ENCODE results near the gene PDCL2. TPM values are rescaled to one million over a fixed set of nuclear protein-coding genes. Genes with fewer than 3 reads are reported as not detected.

Gene PDCL2
- polyA plus RNA-seq, 3 donors: not detected

DNA sequence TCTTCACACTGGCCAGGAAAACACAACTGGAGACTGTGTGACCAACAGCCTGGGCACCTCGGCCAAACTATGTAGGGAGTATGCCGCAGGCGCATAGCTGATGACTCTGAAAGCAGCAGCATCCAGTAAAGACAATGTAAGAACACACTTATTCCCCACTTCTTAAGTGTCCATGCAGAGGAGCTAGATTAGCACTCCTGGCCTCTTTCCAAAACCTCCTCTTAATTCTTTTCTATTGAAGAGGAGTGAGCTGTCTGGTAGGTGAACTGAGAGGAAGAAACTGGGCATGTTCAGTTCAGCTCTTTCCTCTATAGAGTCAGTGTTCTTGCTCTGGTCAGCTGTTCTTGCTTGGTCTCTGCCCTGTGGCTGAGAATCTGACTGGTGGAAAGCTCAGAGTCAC lies 23.0 kb upstream of the PDCL2 start:
- H3K27me3 ChIP-seq (ENCODE audit: control insufficient read depth in 2 of 2, insufficient read depth in 2 of 2, low read length in 2 of 2): no peaks in the 10 kb centered on the region
- no peak for TF ChIP-seq CTCF (IDR thresholded peaks at IDR 0.05)
- H3K4me3 ChIP-seq (replicated peaks in 1 of 3; ENCODE audit: low read depth in 2 of 3, low read length in 3 of 3): no peak overlapping the region
- WGBS (ENCODE audit: insufficient coverage): 90% methylated on average over 2 of the region's 3 CpGs
- no peak overlapping the region for H2AFZ ChIP-seq (ENCODE audit: insufficient read depth, low read depth, low read length, poor library complexity, severe bottlenecking)
- no peaks in the 10 kb centered on the region for H3K4me1 ChIP-seq (ENCODE audit: control insufficient read depth in 1 of 2, insufficient read depth in 2 of 2, low read length in 2 of 2)
- Mint-ChIP-seq H3K4me1 (no peaks in the 10 kb centered on the region), H3K27ac (no peak overlapping the region), H3K36me3 (no peaks in the 10 kb centered on the region), H3K9me3 (peaks cover 0 to 9% (median 4%) of the 10 kb centered on the region in 7 donors), H3K27me3 (ENCODE audit: low read depth in 3 of 3) (peaks cover 3 to 7% (median 5%) of the 10 kb centered on the region in 3 donors), H3K4me3 (no peak overlapping the region)
- H3K36me3 ChIP-seq (replicated peaks in 1 of 2; ENCODE audit: control insufficient read depth in 1 of 2, insufficient read depth in 2 of 2, low read length in 2 of 2): no peaks in the 10 kb centered on the region
- H3K4me2 ChIP-seq (replicated peaks; ENCODE audit: extremely low read depth, low read length, poor library complexity, severe bottlenecking): no peak overlapping the region
- no peaks in the 10 kb centered on the region for H3K9me3 ChIP-seq (replicated peaks in 1 of 2; ENCODE audit: control insufficient read depth in 1 of 2, insufficient read depth in 1 of 2, low read length in 2 of 2)
- H3K9ac ChIP-seq (ENCODE audit: insufficient read depth, low read length, poor library complexity, severe bottlenecking): no peak overlapping the region
- intact Hi-C loops (cut with micrococcal nuclease): no loop called here
- H3K27ac ChIP-seq (ENCODE audit: low read depth in 1 of 2, low read length in 2 of 2): no peak overlapping the region
- no peaks in the 10 kb centered on the region for H3K79me2 ChIP-seq (ENCODE audit: insufficient read depth, low read length)
- no peak for DNase-seq
- H4K20me1 ChIP-seq (ENCODE audit: insufficient read depth, low read length): no peaks in the 10 kb centered on the region

GRCh38 chr4:55613621-55614020 lies 21.6 kb upstream of the PDCL2 start:
- no peak overlapping the region for H3K4me3 Mint-ChIP-seq
- H3K9me3 Mint-ChIP-seq: peaks cover 0 to 5% (median 0%) of the 10 kb centered on the region in 7 donors
- no peaks in the 10 kb centered on the region for H3K36me3 Mint-ChIP-seq
- no peaks in the 10 kb centered on the region for H3K4me1 Mint-ChIP-seq
- H3K27me3 Mint-ChIP-seq (ENCODE audit: low read depth in 3 of 3): peaks cover 3 to 5% (median 3%) of the 10 kb centered on the region in 3 donors
- no peaks in the 10 kb centered on the region for H3K79me2 ChIP-seq (ENCODE audit: insufficient read depth, low read length)
- no peaks in the 10 kb centered on the region for H3K27me3 ChIP-seq (ENCODE audit: control insufficient read depth in 2 of 2, insufficient read depth in 2 of 2, low read length in 2 of 2)
- no peak overlapping the region for H3K4me2 ChIP-seq (replicated peaks; ENCODE audit: extremely low read depth, low read length, poor library complexity, severe bottlenecking)
- no peaks in the 10 kb centered on the region for H3K9me3 ChIP-seq (replicated peaks in 1 of 2; ENCODE audit: control insufficient read depth in 1 of 2, insufficient read depth in 1 of 2, low read length in 2 of 2)
- H3K27ac ChIP-seq (ENCODE audit: low read depth in 1 of 2, low read length in 2 of 2): no peak overlapping the region
- TF ChIP-seq CTCF (IDR thresholded peaks at IDR 0.05): no peak
- H2AFZ ChIP-seq (ENCODE audit: insufficient read depth, low read depth, low read length, poor library complexity, severe bottlenecking): no peak overlapping the region
- H3K27ac Mint-ChIP-seq: no peak overlapping the region
- no peaks in the 10 kb centered on the region for H3K4me1 ChIP-seq (ENCODE audit: control insufficient read depth in 1 of 2, insufficient read depth in 2 of 2, low read length in 2 of 2)
- no CpG with 5 or more reads among the region's 3 CpGs for WGBS (ENCODE audit: insufficient coverage)
- no peaks in the 10 kb centered on the region for H3K36me3 ChIP-seq (replicated peaks in 1 of 2; ENCODE audit: control insufficient read depth in 1 of 2, insufficient read depth in 2 of 2, low read length in 2 of 2)
- no peak overlapping the region for H3K9ac ChIP-seq (ENCODE audit: insufficient read depth, low read length, poor library complexity, severe bottlenecking)
- no peak for DNase-seq
- intact Hi-C loops (cut with micrococcal nuclease): no loop called here
- H4K20me1 ChIP-seq (ENCODE audit: insufficient read depth, low read length): no peaks in the 10 kb centered on the region
- no peak overlapping the region for H3K4me3 ChIP-seq (replicated peaks in 1 of 3; ENCODE audit: low read depth in 2 of 3, low read length in 3 of 3)

Measured in CD14-positive monocyte (primary cell).